ENCODE data around the gene VAV2.

Gene VAV2

GRCh38 chr9:133991964-133992779, at the start of gene VAV2:
Gene VAV2 (minus strand): TSS chr9:133992324. CDS start chr9:133992278, 46 bp downstream.
- no peak for DNase-seq (ENCODE audit: low read depth)

GRCh38 chr9:134041649-134041962, 49.5 kb upstream of the VAV2 start:
- no peak for DNase-seq (ENCODE audit: low read depth)

GRCh38 chr9:134040781-134041648, 48.9 kb upstream of the VAV2 start:
- no peak for DNase-seq (ENCODE audit: low read depth)

GRCh38 chr9:134040176-134040565, 48.0 kb upstream of the VAV2 start:
- DNase-seq (ENCODE audit: low read depth): no peak

GRCh38 chr9:134039386-134040175, 47.5 kb upstream of the VAV2 start:
- no peak for DNase-seq (ENCODE audit: low read depth)

- no peak for DNase-seq (ENCODE audit: low read depth)
Measured at GRCh38 chr9:134037641-134038040, 45.5 kb upstream of the VAV2 start.

- DNase-seq (ENCODE audit: low read depth): no peak
Measured at GRCh38 chr9:134036130-134036529, 44.0 kb upstream of the VAV2 start.

GRCh38 chr9:134035041-134036039, 43.2 kb upstream of the VAV2 start:
- no peak for DNase-seq (ENCODE audit: low read depth)

- DNase-seq (ENCODE audit: low read depth): no peak
Measured at GRCh38 chr9:134034215-134035040, 42.3 kb upstream of the VAV2 start.

- DNase-seq (ENCODE audit: low read depth): no peak
Measured at GRCh38 chr9:134033516-134034214, 41.5 kb upstream of the VAV2 start.

- DNase-seq (ENCODE audit: low read depth): no peak
Measured at GRCh38 chr9:134032456-134033222, 40.5 kb upstream of the VAV2 start.

- no peak for DNase-seq (ENCODE audit: low read depth)
Measured at GRCh38 chr9:134031783-134032182, 39.7 kb upstream of the VAV2 start.

GRCh38 chr9:134030821-134031470, 38.8 kb upstream of the VAV2 start:
- no peak for DNase-seq (ENCODE audit: low read depth)

GRCh38 chr9:134029248-134030226, 37.4 kb upstream of the VAV2 start:
- DNase-seq (ENCODE audit: low read depth): no peak

- DNase-seq (ENCODE audit: low read depth): no peak
Measured at GRCh38 chr9:134028575-134029247, 36.6 kb upstream of the VAV2 start.

GRCh38 chr9:134028076-134028475, 36.0 kb upstream of the VAV2 start:
- DNase-seq (ENCODE audit: low read depth): no peak

- no peak for DNase-seq (ENCODE audit: low read depth)
Measured at GRCh38 chr9:134027561-134027960, 35.4 kb upstream of the VAV2 start.

Measured in stimulated activated CD8-positive, alpha-beta memory T cell treated with anti-CD3 and anti-CD28 coated beads, Interleukin-7, amount 100 ng/mL, for 24 hours (primary cell).